Vagina (tissue), 2 donors: ENCODE data around the gene RMND5A.

Source experiments
- CTCF ChIP-seq, 3 experiments: fragments of 450-650 bp in 2 of 3; fragments of 200-600 bp in 1 of 3; sonication (generic) in 1 of 3; IDR thresholded peaks; one replicate each; pipeline ENCODE4 v1.5.1; 2017 to 2019; ENCODE audit warnings: antibody characterized with exemption in 3 of 3, mild to moderate bottlenecking in 2 of 3, moderate library complexity in 2 of 3
- POLR2A ChIP-seq, 2 donors: fragments of 450-650 bp; IDR thresholded peaks; one replicate each; pipeline ENCODE4 v1.6.1; 2017; ENCODE audit warnings: antibody characterized with exemption in 2 of 2, mild to moderate bottlenecking in 2 of 2, moderate library complexity in 2 of 2
- POLR2AphosphoS5 ChIP-seq, 2 donors: sonication (generic); formaldehyde crosslinking; IDR thresholded peaks; one replicate each; pipeline ENCODE4 v1.9.0; 2017; ENCODE audit warnings: antibody characterized with exemption in 2 of 2, mild to moderate bottlenecking in 2 of 2, low read depth in 1 of 2; ENCODE audit not compliant: insufficient read depth in 1 of 2

DNA sequence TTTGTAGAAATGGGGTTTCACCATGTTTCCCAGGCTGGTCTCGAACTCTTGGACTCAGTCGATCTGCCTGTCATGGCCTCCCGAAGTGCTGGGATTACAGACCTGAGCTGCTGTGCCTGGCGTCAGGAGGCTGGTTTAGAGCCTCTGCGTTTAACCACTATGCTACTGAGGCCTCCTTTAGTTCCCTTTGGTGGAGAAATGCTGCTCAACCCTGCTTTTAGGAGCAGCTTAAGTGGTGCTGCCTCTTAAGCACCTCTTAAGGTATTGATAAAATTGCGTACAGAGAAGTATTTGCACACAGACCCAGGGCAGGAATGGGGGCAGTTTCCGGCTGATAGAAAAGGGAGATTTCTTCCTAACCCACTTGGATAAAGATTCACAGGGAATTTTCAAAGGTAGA, 62.7 kb downstream of the RMND5A start:
- TF ChIP-seq CTCF (IDR thresholded peaks at IDR 0.05) (no peak), POLR2A (IDR thresholded peaks at IDR 0.05) (no peak), POLR2AphosphoS5 (IDR thresholded peaks at IDR 0.05; ENCODE audit: insufficient read depth in 1 of 2, low read depth in 1 of 2) (no peak)
